HG02588 (cell line): ENCODE measurements around the gene KRABD2.
"Not testable (repeated sequence)": the region's sequence is repeated elsewhere in the genome, so short reads cannot be mapped to it uniquely, and the experiment has no call there.

Experiments used
- ATAC-seq: cut with Tn5 transposase; IDR thresholded peaks from one replicate; pipeline ENCODE4 v1.9.1; 2021; ENCODE audit warnings: mild to moderate bottlenecking, moderate library complexity; ENCODE audit not compliant: unreplicated experiment

KRABD2 gene

DNA sequence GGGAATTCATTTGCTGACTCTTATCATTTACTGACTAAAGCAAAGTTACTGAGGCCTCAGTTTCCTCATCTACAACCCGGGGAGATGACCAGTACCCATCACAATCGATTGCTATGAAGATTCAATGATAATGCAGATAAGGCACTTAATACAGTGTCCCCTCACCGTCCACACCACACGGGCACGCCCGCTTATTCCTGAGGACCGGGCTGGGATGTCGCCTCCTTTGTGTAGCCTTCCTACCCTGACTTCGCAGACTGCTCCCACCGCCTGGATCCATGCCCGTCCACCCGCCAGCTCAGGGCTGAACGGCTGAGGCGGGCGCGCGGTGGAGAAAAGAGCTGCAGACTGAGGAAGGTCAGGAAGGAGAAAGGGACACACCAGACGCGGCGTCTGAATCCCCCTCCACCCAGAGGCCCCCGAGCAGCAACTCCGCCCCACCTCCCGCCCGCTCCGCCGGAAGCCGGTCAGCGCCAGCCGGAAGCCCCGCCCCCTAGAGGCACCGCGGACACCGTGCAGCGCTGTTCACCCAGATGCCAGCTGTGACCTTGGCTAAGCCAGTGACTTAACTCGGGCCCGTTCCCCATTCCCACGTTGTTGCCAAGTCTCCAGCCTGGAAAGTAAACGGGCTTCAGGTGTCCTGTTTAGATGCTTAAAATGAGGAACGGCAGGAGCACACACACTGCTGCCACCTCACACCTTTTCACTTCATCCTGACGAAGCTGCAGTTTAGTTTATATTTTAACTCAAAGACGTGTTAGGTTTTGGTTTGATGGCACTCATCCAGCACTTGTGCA lies at the start of gene KRABD2:
Gene KRABD2, minus strand, starts transcription at position 434 of the 797 bp plus-strand sequence.
- ATAC-seq: peak; percentile 89

DNA sequence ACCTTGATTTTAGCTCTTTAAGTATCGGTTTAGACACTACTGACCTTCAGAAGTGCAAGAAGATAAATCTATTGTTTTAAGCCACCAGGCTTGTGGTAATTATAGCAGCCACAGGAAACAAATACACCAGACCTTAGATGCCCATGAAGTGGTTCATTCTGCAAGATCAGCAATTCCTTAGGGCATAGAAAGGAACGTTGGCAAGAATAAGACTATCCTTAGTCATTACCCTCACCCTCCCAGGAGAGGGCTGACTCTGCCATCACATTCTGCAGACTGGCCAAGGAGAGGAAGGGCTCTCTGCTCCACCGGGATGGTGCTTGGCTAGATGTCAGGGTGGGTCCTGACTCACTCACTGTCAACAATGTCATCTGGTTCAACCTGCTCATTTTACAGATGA lies 45.1 kb upstream of the KRABD2 start:
- ATAC-seq: no peak

DNA sequence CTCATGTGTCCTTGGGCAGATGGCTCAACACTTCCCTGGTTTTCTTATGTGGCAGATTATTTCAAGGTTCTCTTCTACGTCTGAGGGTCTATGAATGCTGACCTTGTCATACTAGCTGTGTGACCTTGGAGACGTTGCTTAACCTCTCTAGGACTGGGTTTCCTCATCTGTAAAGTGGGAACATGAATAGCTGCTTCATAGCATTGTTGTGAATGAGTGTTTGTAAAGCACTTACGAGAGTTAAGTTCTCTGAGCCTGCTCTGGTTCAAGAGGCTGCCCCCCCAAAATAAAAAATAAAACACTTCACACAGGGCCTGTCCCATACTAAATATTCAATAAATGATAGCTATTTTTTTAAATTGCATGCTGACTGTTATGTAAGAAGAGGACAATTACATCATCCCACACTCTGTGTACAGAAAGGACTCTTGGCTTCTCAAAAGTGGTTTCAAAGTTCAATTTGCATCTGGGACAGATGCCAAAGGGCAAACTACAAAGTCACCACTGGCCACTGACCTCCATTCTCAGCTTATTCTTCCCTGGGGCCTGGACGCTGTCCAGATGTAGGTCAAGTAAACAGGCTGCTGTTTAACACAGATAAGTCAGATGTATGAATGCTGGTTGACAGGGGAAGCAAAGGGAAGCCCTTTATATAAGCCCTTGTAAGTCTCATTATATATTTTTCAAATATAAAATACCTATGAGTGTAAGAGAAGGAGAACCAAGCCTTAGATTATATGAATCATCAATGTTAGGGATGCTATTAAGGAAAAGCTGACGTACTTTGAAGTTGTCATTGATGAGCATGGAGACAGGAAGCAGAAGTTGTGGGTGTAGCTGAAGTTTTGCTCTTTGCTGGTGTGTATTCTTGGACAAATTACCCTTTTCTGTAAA lies 43.8 kb upstream of the KRABD2 start:
- no peak for ATAC-seq

DNA sequence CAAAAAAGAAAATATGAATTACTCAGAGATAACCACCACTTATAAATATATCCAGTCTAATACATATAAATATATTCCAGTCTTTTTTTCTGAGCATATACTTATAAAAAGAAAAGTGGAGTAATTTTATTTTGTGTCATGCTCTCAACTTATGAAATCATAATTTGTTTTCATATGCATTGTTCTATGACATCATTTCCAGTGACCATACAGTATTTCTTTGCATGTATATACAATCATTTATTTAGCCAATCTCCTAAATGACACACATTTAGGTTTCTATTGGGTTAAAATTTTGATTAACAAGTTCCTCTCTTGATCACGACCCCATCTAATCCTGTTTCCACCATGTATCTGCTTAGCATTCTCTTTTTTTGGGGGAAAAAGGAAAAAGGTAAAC lies 42.8 kb upstream of the KRABD2 start:
- ATAC-seq: no peak

DNA sequence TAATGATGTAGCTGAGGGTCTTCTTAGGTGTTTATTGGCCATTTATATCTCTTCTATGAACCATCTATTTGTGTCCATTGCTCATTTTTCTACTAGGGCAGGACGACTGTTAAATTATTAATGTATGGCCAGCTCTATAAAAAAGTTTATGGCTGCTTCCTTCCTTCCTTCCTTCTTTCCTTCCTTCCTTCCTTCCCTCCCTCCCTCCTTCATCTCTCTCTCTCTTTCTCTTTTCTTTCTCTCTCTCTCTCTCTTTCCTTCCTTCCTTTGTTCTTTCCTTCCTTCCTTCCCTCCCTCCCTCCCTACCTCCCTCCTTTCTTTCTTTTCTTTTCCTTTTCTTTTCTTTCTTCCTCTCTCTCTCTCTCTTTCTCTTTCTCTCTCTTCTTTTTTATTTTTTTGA lies 42.0 kb upstream of the KRABD2 start:
- no peak for ATAC-seq

DNA sequence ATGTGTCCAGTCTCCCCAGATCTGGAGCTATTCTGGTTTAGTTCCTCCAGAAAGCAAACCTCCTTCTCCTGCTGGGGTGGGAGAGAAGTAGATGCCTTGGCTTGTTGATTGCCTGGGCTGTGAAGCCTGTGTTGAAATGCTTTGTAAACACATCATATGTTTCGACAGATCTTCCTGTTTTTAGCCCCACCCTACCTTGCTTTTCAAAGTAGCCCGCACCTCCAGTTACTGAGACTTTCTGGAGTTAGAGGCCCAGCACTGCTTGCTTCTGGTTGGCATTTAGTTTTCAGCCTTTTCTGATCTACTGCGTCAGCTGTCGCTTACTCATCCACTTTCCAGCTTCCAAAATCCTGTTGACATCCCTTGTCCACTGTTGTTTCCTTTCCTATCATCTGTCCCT lies 41.3 kb upstream of the KRABD2 start:
- ATAC-seq: no peak

DNA sequence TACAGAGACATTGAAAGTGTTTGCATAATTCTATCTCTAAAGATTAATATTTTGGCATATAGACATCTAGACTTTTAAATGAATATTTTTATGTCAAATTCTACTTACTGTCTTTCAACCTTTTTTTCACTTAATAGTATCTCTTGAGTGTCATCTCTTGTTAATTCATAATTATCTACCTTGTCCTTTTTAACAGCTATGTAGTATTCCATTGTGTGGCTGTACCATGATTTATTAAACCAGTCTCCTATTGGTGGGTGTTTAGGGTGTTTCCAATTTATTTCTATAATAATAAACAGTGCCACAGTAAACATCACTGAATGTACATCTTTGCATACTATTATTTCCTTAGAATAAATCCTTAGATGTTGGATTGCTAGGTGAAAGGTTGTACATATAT lies 37.4 kb upstream of the KRABD2 start:
- ATAC-seq: no peak

DNA sequence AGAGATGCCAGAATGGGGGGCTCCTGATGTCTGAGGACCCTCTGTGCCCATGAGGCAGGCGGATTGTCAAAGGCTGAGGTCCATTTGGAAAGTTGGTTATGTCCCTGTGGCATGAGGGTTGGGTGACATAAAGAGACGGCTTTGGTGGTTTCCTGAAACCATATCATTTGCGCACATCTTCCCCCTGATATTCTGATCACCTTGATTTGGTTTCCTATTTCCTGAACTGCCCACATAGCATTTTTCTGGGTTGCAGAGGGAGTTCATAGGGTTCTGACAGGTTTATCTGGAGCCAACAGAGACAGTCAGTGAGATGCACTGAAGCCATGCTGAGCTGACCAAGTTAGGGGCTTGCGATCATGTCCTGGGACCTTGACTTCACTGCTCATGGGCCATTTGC lies 36.8 kb upstream of the KRABD2 start:
- ATAC-seq: no peak

DNA sequence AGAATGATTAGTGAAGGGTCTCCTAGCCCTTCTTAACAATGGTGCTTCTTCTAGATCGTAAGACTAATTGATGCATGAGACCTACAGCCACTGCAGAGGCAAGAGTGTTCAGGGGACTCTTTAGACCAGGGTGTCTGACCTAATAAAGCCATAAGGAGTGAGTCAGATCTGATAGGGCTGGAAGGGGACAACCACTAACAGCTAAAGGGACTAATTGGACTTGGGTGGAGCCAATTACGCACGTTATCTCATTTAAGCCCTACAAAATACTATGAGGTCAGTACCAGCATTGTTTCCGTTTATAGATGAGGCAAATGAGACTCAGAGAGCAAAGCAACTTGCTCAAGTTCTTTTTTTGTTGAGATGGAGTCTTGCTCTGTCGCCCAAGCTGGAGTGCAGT lies 35.6 kb upstream of the KRABD2 start:
- no peak for ATAC-seq

DNA sequence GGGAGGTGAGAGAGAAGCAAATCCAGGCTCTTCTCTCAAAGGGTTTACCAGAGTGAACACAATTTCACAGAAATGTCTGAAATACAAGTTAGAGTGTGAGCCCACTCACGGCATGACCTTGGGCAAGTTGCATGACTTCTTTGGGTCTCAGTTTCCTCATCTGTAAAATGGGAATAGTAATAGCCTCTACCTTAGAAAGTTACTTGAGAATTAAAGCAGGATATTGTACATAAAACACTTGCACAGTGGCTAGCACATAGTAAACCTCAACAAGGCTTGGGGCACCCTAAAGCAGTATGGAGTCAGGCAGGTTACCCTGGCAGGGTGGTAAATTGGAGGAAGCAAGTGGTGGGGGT lies 34.4 kb upstream of the KRABD2 start:
- no peak for ATAC-seq

DNA sequence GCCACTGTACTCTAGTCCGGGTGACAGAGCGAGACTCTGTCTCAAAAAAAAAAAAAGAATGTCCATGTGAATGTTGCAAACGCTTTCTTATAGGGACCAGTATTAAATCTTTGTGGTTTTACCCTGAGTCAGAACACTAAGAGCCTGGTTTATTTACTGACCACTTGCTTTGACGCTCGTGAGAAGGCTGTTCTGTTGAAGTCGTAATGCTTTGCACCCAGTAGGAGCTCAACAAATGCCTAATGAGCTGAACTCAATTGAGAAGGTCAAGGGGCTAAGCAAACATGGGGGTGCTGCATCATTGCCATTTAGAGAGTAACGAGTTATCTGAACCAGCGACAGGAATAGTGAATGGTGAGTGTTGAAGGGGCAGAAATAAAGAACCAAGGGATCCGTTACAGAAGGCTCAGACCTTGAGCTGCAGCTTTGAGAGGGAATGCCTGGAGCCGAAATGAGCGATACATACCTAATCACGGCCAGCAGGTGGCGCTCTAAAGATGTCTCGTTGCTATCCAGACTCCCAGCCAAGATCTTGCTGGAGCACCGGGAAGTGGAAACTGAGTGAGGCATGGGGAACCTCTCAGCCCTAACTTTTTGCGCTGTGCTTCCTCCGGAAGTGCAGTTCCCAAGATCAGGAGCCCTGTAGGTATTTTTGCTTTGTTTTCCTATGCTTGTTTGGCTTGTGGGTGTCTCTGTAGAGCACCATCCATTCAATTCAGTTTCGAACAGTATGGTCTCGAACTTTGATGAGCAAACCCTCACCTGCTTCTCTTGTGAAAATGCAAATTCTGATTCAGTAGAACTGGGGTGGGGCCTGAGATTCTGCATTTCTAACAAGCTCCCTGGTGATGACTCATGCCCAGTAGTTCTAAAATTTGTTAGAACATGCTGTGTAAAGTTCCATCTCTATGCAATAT lies 33.7 kb upstream of the KRABD2 start:
- ATAC-seq: no peak

DNA sequence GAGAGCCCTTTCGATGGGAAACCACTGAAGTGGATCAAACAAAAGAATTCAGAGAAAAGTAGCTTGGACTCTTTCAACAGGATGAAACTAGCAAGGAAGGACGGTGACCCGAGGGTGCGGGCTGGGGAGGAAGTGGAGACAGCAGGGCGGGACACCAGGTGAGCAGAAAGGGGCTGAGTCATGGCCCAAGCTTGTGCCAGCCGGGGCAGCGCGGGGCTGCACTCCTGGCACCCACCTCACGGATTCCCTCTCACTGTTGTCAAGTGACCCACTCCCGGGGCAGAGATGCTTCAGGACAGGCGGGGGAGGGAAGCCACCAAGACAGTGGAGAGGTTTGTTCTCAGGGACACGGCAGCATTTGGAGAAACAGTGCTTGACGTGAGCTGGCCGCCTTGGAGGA lies 31.9 kb upstream of the KRABD2 start:
- ATAC-seq: no peak

DNA sequence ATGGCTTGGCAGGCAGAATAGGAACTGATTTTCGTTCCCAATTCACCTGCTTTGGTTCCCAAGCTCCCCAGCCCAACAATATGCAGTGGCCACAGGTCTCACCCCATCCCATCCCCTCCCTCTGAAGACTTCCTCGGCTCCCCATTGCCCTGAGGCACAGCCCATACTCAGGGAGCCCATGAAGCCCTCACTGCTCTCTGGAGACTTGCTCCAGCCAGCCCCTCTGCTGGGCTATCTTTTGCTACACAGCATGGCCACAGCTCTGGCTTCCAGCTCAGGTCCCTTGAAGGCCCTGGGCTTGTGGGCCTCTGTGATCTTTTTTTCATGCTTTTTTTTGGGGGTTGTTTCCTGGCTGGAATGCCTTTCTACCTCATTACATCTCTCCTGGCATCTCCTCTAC lies 29.7 kb upstream of the KRABD2 start:
- no peak for ATAC-seq

DNA sequence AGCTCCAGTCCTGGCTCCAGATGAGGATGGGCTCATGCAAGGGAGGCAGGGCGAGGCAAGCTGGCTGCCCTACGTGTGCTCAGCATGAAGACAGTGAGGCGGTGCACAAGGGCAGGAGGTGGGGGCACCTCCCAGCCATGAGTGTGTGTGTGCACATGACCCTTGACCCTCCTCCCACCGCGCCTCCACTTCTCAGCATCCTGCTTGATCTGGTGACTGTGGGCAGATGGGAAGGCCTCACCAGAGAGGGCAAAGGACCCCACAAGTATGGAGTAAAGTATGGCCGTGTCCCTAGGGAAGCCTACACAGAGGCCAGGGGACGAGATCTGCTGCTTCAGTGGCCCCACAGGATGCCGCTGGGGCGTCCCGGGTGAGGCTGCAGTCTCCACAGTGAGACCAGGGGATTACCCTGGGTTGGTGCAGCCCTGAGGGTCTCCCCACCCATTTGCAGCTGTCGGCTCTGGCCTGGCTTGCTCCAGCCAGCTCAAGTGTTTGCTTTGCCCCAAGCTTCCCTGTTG lies 29.1 kb upstream of the KRABD2 start:
- no peak for ATAC-seq

DNA sequence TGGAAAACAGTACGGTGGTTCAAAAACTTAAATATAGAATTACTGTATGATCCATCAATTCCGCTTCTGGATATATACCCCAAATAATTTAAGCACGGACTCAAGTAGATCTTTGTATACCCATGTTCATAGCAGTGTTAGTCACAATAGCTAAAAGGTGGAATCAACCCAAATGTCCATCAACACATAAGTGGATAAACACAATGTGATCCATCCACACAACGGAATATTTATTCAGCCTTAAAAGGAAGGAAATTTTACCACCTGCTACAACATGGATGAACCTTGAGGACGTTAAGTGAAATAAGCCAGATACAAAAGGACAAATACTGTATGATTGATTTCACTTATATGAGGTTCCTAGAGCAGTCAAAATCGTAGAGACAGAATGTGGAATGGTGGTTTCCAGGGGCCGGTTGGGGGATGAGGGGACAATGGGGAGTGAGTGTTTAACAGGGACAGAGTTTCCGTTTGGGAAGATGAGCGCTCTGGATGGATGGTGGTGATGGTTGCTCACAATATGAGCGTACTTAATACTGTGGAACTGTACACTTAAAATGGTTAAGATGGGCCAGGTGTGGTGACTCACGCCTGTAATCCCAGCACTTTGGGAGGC lies 26.5 kb upstream of the KRABD2 start:
- ATAC-seq: no peak

DNA sequence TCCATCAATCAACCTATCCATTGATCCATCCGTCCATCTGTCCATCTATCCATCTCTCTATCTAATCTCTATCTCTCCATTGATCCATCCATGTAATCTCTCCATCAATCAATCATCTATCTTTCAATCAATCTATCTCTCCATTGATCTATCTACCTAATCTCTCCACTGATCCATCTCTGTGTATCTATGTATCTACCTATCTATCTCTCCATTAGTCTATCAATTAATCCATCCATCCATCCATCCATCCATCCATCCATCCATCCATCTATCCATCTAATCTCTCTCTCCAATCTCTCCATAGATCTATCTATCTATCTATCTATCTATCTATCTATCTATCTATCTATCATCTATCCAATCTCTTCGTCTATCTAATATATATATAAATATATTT lies 24.6 kb upstream of the KRABD2 start:
- no peak for ATAC-seq

DNA sequence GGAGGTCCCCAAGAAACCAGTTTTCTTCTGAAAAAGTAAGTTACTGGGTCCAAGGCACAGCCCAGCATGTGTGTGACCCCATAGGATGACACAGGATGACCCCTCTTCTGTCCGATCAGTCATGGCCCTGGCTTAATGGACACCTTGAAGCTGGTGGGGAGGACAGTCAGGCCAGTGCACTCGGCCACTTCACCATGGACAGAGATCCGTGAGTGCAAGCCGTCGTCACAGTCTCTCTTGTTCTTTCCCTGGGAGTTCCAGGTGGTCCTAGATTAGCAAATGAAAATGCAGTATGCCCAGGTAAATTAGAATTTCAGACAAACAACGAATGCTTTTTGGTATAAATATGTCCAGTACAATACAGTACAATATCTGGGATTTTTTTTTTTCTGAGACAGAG lies 22.5 kb upstream of the KRABD2 start:
- ATAC-seq: no peak

DNA sequence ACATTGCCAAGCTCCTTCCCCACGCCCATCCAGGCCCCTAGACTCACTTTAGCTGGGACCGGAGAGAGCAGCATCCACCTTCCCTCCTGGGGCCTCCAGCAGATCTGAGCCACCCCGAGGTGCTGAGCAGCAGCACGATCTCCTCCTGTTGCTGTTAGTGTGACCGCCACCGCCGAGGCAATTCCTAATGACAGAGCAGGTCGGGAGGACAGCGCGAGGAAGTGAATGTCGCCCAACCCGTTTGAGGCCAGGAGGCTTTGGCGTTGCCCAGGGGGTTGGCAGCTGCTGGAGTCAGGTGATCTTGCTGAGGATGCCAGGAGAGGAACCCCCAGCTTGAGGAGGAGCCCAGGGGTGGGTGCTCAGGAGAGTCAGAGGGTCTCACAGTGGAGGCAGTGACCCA lies 21.1 kb upstream of the KRABD2 start, which contains the start of gene RNF222:
Gene RNF222, minus strand, starts transcription at position 192 of the 400 bp plus-strand sequence. CDS start 4,366 bp downstream, outside the sequence.
- no peak for ATAC-seq

DNA sequence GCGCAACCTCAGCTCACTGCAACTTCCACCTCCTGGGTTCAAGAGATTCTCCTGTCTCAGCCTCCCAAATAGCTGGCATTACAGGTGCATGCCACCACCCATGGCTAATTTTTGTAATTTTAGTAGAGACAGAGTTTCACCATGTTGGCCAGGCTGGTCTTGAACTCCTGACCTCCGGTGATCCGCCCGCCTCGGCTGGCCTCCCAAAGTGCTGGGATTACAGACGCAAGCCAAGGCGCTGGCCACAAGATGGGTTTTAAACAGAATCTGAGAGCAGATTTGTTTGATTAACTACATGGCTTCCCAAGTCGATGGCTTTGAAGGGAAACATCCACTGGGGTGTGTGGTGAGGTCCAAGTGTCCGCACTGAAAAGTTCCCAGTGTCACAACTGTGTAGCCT lies 18.0 kb upstream of the KRABD2 start:
- not testable (repeated sequence) for ATAC-seq

DNA sequence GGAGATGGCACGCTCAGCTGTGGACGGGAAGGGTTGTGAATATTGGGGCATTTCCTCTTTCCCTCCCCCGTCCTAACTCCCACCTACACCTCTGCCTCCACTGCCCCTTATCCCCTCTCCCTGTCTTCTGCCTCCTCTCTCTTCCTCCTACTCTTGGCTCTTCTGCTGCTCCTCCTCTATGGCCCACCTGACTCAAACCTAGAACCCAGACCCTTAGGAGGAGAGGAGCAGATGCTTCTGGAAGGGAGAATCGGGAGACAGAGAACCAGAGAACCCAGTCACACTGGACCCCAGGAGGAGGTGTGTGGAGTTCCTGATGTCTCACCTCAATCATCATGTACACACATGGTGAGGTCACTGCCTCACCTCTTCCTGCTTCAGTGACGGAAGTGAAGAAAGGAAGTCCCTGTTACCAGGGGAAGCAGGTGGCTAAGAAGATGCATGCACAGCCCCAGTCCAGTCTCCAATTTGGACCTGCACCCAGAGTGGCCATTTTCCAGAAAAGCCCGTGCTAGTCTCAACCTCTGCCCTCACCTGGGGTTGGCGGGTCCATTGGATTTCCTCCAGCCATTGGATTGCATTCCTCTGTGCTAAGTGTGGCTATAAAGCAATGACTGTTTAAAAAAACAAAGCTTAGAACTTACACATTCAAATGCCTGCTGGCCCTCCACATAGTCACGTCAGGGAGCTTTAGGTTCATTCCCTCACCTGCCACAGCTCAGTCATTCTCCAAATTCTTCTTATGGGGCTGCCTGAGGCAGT lies 17.1 kb upstream of the KRABD2 start:
- no peak for ATAC-seq
